ENCODE results near the gene WDCP. TPM values are rescaled to one million over a fixed set of nuclear protein-coding genes. Genes with fewer than 3 reads are reported as not detected.

WDCP gene
- total RNA-seq, 3 donors from 2014 or later: 3.4 to 8.3 (median 7.2) TPM

GRCh38 chr2:24011250-24012104 is 35.7 kb downstream of the WDCP start:
- no peaks in the 10 kb centered on the region for H3K4me1 ChIP-seq
- no peak overlapping the region for H3K27ac ChIP-seq
- H3K4me3 ChIP-seq: no peak overlapping the region
- no peaks in the 10 kb centered on the region for H3K36me3 ChIP-seq
- H3K9me3 ChIP-seq: no peaks in the 10 kb centered on the region
- intact Hi-C loops (cut with DNase I; ENCODE audit: low total_unique reads): no loop called here
- H3K27me3 ChIP-seq: peaks cover 3 to 17% of the 10 kb centered on the region in 2 donors
- TF ChIP-seq POLR2A (IDR thresholded peaks at IDR 0.05) (no peak), POLR2AphosphoS5 (IDR thresholded peaks at IDR 0.05) (no peak), CTCF (IDR thresholded peaks at IDR 0.05) (no peak)
- no peak for DNase-seq (ENCODE audit: low spot score in 2 of 2)

- Histone ChIP-seq H3K27ac (no peak overlapping the region), H3K36me3 (no peaks in the 10 kb centered on the region), H3K4me3 (peak overlapping the region; percentile 37 to 63 (median 40)), H3K27me3 (peaks cover 3 to 17% of the 10 kb centered on the region in 2 donors), H3K9me3 (no peaks in the 10 kb centered on the region), H3K4me1 (no peaks in the 10 kb centered on the region)
- no peak for DNase-seq (ENCODE audit: low spot score in 2 of 2)
- no peak for TF ChIP-seq POLR2A (IDR thresholded peaks at IDR 0.05)
- no peak for TF ChIP-seq CTCF (IDR thresholded peaks at IDR 0.05)
- no peak for TF ChIP-seq POLR2AphosphoS5 (IDR thresholded peaks at IDR 0.05)
- intact Hi-C loops (cut with DNase I; ENCODE audit: low total_unique reads): no loop called here
Observed at GRCh38 chr2:24010477-24011249, 36.5 kb downstream of the WDCP start.

- intact Hi-C loops (cut with DNase I; ENCODE audit: low total_unique reads): no loop called here
- no peak within 1 kb of the TSS for H3K27ac ChIP-seq
- TF ChIP-seq POLR2AphosphoS5 (IDR thresholded peaks at IDR 0.05) (no peak), CTCF (IDR thresholded peaks at IDR 0.05) (no peak), POLR2A (IDR thresholded peaks at IDR 0.05) (no peak)
- H3K4me1 ChIP-seq: no peaks in the 10 kb centered on the region
- peaks cover 3 to 17% of the 10 kb centered on the region in 2 donors for H3K27me3 ChIP-seq
- no peaks in the 10 kb centered on the region for H3K36me3 ChIP-seq
- H3K9me3 ChIP-seq: no peaks in the 10 kb centered on the region
- no peak for DNase-seq (ENCODE audit: low spot score in 2 of 2)
- H3K4me3 ChIP-seq: peak within 1 kb of the TSS; percentile 37 to 63 (median 40)
Observed at GRCh38 chr2:24009680-24010476, 37.3 kb downstream of the WDCP start, which contains the start of gene MFSD2B. Gene MFSD2B (plus strand): TSS chr2:24010085. CDS start chr2:24010097, 12 bp downstream.

- Histone ChIP-seq H3K4me1 (no peaks in the 10 kb centered on the region), H3K36me3 (no peaks in the 10 kb centered on the region), H3K4me3 (peak overlapping the region in 2 of 3 donors; percentile 40 to 63), H3K27me3 (peaks cover 3 to 17% of the 10 kb centered on the region in 2 donors), H3K27ac (no peak overlapping the region), H3K9me3 (no peaks in the 10 kb centered on the region)
- DNase-seq (ENCODE audit: low spot score in 2 of 2): no peak
- TF ChIP-seq CTCF (IDR thresholded peaks at IDR 0.05): no peak
- TF ChIP-seq POLR2AphosphoS5 (IDR thresholded peaks at IDR 0.05): no peak
- no peak for TF ChIP-seq POLR2A (IDR thresholded peaks at IDR 0.05)
- intact Hi-C loops (cut with DNase I; ENCODE audit: low total_unique reads): no loop called here
Observed at GRCh38 chr2:24009367-24009679, 37.9 kb downstream of the WDCP start.

All from breast epithelium (tissue), 4 donors.